NB4 (cell line): ENCODE results near the gene COL4A4.

ENCODE experiments used
- POLR2A ChIP-seq: IDR thresholded peaks from 2 replicates; pipeline ENCODE4 v1.6.1; 2011; ENCODE audit warnings: mild to moderate bottlenecking; ENCODE audit not compliant: insufficient read length; ENCODE audit errors: extremely low read depth
- TF ChIP-seq, protein P1 (sequence below): IDR thresholded peaks from one replicate; pipeline ENCODE4 v1.5.1; 2012; ENCODE audit warnings: low read depth, low read length

DNA sequence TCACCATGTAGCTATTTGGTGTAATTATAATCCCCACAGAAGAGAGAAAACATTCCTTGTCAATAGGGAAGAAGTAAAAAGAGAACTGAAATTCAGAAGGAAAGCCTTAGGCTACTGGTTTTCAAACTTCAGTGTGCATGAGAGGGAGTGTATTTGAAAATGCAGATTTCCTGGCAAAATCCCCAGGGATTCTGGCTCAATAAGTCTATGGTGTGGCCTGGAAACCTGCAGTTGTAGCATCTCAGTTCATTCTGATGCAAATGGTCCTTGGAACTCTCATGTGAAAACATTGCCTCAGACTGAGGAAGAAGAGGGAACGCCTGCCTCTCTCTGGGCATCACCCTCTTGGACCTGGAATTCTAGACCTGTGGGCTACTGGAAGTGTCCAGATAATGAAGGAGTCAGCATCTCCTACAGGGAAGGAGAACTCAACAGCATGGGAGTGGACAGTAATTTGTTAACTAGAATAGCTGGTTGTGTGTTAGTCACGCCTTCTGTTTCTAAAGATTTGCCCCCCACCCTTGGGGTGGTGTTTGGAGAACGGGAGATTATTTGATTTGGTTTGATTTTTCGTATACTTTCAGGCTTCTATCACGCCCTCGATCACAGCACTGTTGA lies 21.7 kb upstream of the COL4A4 start:
- TF ChIP-seq, protein P1, sequence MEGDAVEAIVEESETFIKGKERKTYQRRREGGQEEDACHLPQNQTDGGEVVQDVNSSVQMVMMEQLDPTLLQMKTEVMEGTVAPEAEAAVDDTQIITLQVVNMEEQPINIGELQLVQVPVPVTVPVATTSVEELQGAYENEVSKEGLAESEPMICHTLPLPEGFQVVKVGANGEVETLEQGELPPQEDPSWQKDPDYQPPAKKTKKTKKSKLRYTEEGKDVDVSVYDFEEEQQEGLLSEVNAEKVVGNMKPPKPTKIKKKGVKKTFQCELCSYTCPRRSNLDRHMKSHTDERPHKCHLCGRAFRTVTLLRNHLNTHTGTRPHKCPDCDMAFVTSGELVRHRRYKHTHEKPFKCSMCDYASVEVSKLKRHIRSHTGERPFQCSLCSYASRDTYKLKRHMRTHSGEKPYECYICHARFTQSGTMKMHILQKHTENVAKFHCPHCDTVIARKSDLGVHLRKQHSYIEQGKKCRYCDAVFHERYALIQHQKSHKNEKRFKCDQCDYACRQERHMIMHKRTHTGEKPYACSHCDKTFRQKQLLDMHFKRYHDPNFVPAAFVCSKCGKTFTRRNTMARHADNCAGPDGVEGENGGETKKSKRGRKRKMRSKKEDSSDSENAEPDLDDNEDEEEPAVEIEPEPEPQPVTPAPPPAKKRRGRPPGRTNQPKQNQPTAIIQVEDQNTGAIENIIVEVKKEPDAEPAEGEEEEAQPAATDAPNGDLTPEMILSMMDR, result no peak
- TF ChIP-seq POLR2A, result no peak
